PC-9 (cell line): ENCODE measurements around the gene KCTD16. TPM values are rescaled to one million over a fixed set of nuclear protein-coding genes. Genes with fewer than 3 reads are reported as not detected.

ENCODE experiments used
- BruUV-seq: library from RNA; stranded (reverse); fragments of 400-500 nt; replicated peaks from 2 replicates; lab custom pipeline; 2021; lab: Mats Ljungman, UMichigan
- CTCF ChIA-PET: fragments of 300-600 bp; sonication (Branson Sonifier 250); formaldehyde crosslinking; loops from one replicate; lab custom pipeline; 2022; ENCODE audit warnings: antibody characterized with exemption; lab: Charles Lee
- POLR2A ChIA-PET: fragments of 300-600 bp; sonication (Branson Sonifier 250); formaldehyde crosslinking; loops from one replicate; lab custom pipeline; 2022; ENCODE audit warnings: antibody characterized with exemption; ENCODE audit not compliant: unreplicated experiment; lab: Charles Lee
- DNase-seq, 2 experiments: peaks; one replicate each; pipeline versions ENCODE4 v3.0.0 to v3.0.0-alpha.2; 2015 to 2022; ENCODE audit warnings: mixed read lengths in 1 of 2
- H2AFZ ChIP-seq: fragments of 200-600 bp; sonication (generic); 2 replicates; pipeline ENCODE4 v1.8.1; 2017; ENCODE audit warnings: antibody characterized with exemption
- H3F3A ChIP-seq: fragments of 200-600 bp; sonication (generic); 2 replicates; pipeline ENCODE4 v1.8.1; 2017; ENCODE audit warnings: antibody characterized with exemption, mild to moderate bottlenecking, low read depth; ENCODE audit not compliant: insufficient read depth
- H3K27ac ChIP-seq: fragments of 200-600 bp; sonication (generic); 2 replicates; pipeline ENCODE4 v1.6.1; 2016; ENCODE audit warnings: mixed run types
- H3K27me3 ChIP-seq: fragments of 200-600 bp; sonication (generic); 2 replicates; pipeline ENCODE4 v1.6.1; 2016; ENCODE audit warnings: low read depth, mixed run types; ENCODE audit not compliant: insufficient read depth
- H3K36me3 ChIP-seq: fragments of 200-600 bp; sonication (generic); 2 replicates; pipeline ENCODE4 v1.6.1; 2016; ENCODE audit warnings: low read depth, mixed run types
- H3K4me1 ChIP-seq: fragments of 200-600 bp; sonication (generic); replicated peaks from 2 replicates; pipeline ENCODE4 v1.6.1; 2016; ENCODE audit warnings: mixed run types; ENCODE audit not compliant: insufficient read depth
- H3K4me2 ChIP-seq: fragments of 200-600 bp; sonication (generic); 2 replicates; pipeline ENCODE4 v1.6.1; 2017; ENCODE audit warnings: mixed run types
- H3K4me3 ChIP-seq: fragments of 200-600 bp; sonication (generic); 2 replicates; pipeline ENCODE4 v1.6.1; 2016; ENCODE audit warnings: mixed run types
- H3K79me2 ChIP-seq: fragments of 200-600 bp; sonication (generic); 2 replicates; pipeline ENCODE4 v1.6.1; 2017; ENCODE audit warnings: low read depth, mixed run types
- H3K9me2 ChIP-seq: fragments of 200-600 bp; sonication (generic); 2 replicates; pipeline ENCODE4 v1.8.1; 2017; ENCODE audit warnings: mild to moderate bottlenecking; ENCODE audit not compliant: insufficient read depth
- H3K9me3 ChIP-seq: fragments of 200-600 bp; sonication (generic); 2 replicates; pipeline ENCODE4 v1.8.1; 2016; ENCODE audit warnings: low read depth; ENCODE audit not compliant: insufficient read depth
- H4K20me1 ChIP-seq: fragments of 200-600 bp; sonication (generic); 2 replicates; pipeline ENCODE4 v1.8.1; 2017; ENCODE audit not compliant: insufficient read depth
- EZH2 ChIP-seq: fragments of 200-600 bp; sonication (generic); IDR thresholded peaks from 2 replicates; pipeline ENCODE4 v1.8.0; 2017; ENCODE audit warnings: antibody characterized with exemption, low read depth
- intact Hi-C: fragments of 100-400 bp; cut with micrococcal nuclease; formaldehyde crosslinking; loops from one replicate; pipeline ENCODE4 v1.10.0; 2022; ENCODE audit not compliant: unreplicated experiment
- total RNA-seq: library from RNA; stranded (reverse); gene quantifications from 2 replicates; pipeline ENCODE4 v1.2.3, GENCODE V29; 2021
- TF ChIP-seq, protein P1 (sequence below): fragments of 200-600 bp; sonication (generic); conservative IDR thresholded peaks from 2 replicates; pipeline ENCODE4 v1.6.1; 2017; ENCODE audit warnings: mixed run types, antibody characterized with exemption, mild to moderate bottlenecking, moderate library complexity

KCTD16 gene
- total RNA-seq, 1 experiment from 2014 or later: 0.33 TPM

DNA sequence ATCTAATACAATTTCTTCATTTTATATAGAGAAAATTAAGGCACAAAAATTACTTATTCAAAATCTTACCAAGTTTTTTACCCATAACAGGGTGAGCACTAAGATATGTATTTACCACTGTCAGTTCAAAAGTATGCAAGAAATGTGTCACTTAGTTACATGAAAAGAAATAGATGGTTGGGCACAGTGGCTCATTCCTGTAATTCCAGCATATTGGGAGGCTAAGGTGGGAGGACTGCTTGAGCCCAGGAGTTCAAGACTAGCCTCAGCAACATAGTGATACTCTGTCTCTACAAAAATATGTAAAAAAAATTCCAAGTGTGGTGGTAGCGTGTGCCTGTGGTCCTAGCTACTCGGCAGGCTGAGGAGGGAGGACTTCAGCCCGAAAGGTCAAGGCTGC, 19.6 kb upstream of the KCTD16 start:
- H3K4me2 ChIP-seq: no peak overlapping the region
- DNase-seq: no peak
- H3K79me2 ChIP-seq: no peaks in the 10 kb centered on the region
- H4K20me1 ChIP-seq: no peaks in the 10 kb centered on the region
- POLR2A ChIA-PET: no interaction called here
- CTCF ChIA-PET: no interaction called here
- no peaks in the 10 kb centered on the region for H3K9me3 ChIP-seq
- BruUV-seq: no TSS peak
- no peak overlapping the region for H2AFZ ChIP-seq
- intact Hi-C loops: no loop called here
- H3K4me1 ChIP-seq: no peaks in the 10 kb centered on the region
- no peak overlapping the region for H3K4me3 ChIP-seq
- no peaks in the 10 kb centered on the region for H3K9me2 ChIP-seq
- H3K36me3 ChIP-seq: no peaks in the 10 kb centered on the region
- TF ChIP-seq EZH2: no peak
- TF ChIP-seq, protein P1, sequence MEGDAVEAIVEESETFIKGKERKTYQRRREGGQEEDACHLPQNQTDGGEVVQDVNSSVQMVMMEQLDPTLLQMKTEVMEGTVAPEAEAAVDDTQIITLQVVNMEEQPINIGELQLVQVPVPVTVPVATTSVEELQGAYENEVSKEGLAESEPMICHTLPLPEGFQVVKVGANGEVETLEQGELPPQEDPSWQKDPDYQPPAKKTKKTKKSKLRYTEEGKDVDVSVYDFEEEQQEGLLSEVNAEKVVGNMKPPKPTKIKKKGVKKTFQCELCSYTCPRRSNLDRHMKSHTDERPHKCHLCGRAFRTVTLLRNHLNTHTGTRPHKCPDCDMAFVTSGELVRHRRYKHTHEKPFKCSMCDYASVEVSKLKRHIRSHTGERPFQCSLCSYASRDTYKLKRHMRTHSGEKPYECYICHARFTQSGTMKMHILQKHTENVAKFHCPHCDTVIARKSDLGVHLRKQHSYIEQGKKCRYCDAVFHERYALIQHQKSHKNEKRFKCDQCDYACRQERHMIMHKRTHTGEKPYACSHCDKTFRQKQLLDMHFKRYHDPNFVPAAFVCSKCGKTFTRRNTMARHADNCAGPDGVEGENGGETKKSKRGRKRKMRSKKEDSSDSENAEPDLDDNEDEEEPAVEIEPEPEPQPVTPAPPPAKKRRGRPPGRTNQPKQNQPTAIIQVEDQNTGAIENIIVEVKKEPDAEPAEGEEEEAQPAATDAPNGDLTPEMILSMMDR: no peak
- H3F3A ChIP-seq: no peaks in the 10 kb centered on the region
- no peaks in the 10 kb centered on the region for H3K27me3 ChIP-seq
- no peak overlapping the region for H3K27ac ChIP-seq

- POLR2A ChIA-PET: no interaction called here
- Histone ChIP-seq H3F3A (peaks cover 11% of the 10 kb centered on the region; the same call in 1 of the 2 replicates), H3K4me2 (no peak overlapping the region), H3K9me3 (no peaks in the 10 kb centered on the region), H3K36me3 (peaks cover 4% of the 10 kb centered on the region), H3K79me2 (no peaks in the 10 kb centered on the region), H3K27ac (no peak overlapping the region; the same call in 1 of the 2 replicates), H4K20me1 (no peaks in the 10 kb centered on the region), H3K9me2 (no peaks in the 10 kb centered on the region), H2AFZ (no peak overlapping the region), H3K4me1 (no peaks in the 10 kb centered on the region), H3K27me3 (no peaks in the 10 kb centered on the region), H3K4me3 (no peak overlapping the region)
- no TSS peak for BruUV-seq
- DNase-seq: no peak
- CTCF ChIA-PET: no interaction called here
- TF ChIP-seq, protein P1: no peak
- TF ChIP-seq EZH2: no peak
- intact Hi-C loops: no loop called here
These were observed 13.9 kb upstream of the KCTD16 start for GRCh38 chr5:144156767-144157171.

DNA sequence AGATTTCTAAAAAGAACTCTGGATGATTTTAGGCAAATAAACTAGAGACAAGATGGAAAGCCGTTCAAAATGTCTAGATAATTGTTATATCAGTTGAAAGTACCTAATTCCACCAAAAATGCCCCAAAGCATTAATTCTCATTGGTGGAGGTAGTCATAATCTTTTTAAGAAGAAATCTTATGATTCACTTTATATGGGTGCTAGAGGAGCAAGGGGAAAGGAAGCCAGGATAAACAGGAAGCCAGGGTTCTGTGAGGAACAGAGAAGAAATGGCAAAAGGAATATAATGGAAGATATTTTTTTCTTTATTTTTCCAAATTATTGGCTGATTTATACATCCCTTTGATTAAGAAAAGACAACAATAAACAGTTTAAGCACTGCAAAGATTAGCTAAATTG, 8.0 kb upstream of the KCTD16 start:
- H2AFZ ChIP-seq: no peak overlapping the region
- no TSS peak for BruUV-seq
- H3K9me2 ChIP-seq: no peaks in the 10 kb centered on the region
- no peaks in the 10 kb centered on the region for H3K27me3 ChIP-seq
- H3K27ac ChIP-seq: no peak overlapping the region
- ChIA-PET POLR2A (no interaction called here), CTCF (no interaction called here)
- H3K4me2 ChIP-seq: no peak overlapping the region
- DNase-seq: no peak
- no peaks in the 10 kb centered on the region for H4K20me1 ChIP-seq
- H3K4me3 ChIP-seq: no peak overlapping the region
- H3K79me2 ChIP-seq: peaks cover 13% of the 10 kb centered on the region
- no peak for TF ChIP-seq EZH2
- TF ChIP-seq, protein P1: no peak
- no peaks in the 10 kb centered on the region for H3K9me3 ChIP-seq
- intact Hi-C loops: no loop called here
- H3F3A ChIP-seq: peaks cover 6% of the 10 kb centered on the region
- peaks cover 43% of the 10 kb centered on the region for H3K36me3 ChIP-seq
- H3K4me1 ChIP-seq: no peaks in the 10 kb centered on the region; the same call in 1 of the 2 replicates
